Loucy (cell line): ENCODE data around the gene HSD3B7.

Experiments
- EZH2phosphoT487 ChIP-seq: fragments of 200-600 bp; IDR thresholded peaks from 2 replicates; pipeline ENCODE4 v1.6.1; 2018; ENCODE audit warnings: antibody characterized with exemption, mild to moderate bottlenecking, moderate library complexity, borderline replicate concordance
- TF ChIP-seq, protein P1 (sequence below): fragments of 200-600 bp; sonication (generic); conservative IDR thresholded peaks from 2 replicates; pipeline ENCODE4 v1.5.1; 2014; ENCODE audit warnings: mild to moderate bottlenecking, antibody characterized with exemption, low read length

DNA sequence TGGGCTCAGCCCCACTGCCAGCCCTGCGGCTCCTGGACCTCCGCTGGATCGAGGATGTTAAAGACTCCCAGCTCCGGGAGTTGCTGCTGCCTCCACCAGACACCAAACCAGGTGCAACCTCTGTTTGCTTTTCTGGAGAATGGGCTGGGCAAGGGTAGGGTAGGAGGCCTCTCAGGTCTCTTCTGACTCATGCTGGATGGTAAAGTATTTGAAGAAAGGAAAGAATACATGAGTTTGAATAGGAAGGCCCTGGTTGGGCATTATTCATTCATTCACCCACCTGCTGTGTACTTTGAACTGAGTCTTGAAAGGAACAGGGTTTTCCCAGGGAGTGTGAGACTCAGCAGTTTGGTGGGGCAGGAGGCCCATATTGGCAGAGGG, 42.6 kb upstream of the HSD3B7 start:
- TF ChIP-seq, protein P1, sequence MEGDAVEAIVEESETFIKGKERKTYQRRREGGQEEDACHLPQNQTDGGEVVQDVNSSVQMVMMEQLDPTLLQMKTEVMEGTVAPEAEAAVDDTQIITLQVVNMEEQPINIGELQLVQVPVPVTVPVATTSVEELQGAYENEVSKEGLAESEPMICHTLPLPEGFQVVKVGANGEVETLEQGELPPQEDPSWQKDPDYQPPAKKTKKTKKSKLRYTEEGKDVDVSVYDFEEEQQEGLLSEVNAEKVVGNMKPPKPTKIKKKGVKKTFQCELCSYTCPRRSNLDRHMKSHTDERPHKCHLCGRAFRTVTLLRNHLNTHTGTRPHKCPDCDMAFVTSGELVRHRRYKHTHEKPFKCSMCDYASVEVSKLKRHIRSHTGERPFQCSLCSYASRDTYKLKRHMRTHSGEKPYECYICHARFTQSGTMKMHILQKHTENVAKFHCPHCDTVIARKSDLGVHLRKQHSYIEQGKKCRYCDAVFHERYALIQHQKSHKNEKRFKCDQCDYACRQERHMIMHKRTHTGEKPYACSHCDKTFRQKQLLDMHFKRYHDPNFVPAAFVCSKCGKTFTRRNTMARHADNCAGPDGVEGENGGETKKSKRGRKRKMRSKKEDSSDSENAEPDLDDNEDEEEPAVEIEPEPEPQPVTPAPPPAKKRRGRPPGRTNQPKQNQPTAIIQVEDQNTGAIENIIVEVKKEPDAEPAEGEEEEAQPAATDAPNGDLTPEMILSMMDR: no peak
- no peak for TF ChIP-seq EZH2phosphoT487
